Neutrophil (primary cell): ENCODE measurements around the gene KLHL17.

Source experiments
- H3K27ac ChIP-seq: fragments of 200-600 bp; sonication (generic); 2 replicates; pipeline ENCODE4 v1.5.1; 2016; ENCODE audit warnings: mild to moderate bottlenecking, moderate library complexity
- H3K27me3 ChIP-seq: fragments of 200-600 bp; sonication (generic); 2 replicates; pipeline ENCODE4 v1.6.0; 2016; ENCODE audit warnings: mild to moderate bottlenecking
- H3K36me3 ChIP-seq: fragments of 200-600 bp; sonication (generic); 2 replicates; pipeline ENCODE4 v1.5.1; 2017
- H3K4me1 ChIP-seq, 2 experiments: fragments of 200-600 bp in 1 of 2; sonication (generic) in 1 of 2; 1 replicate in 1 of 2; 2 replicates in 1 of 2; pipeline versions ENCODE4 v1.5.1 to v1.6.1; 2013 to 2016; ENCODE audit warnings: low read depth in 1 of 2, low read length in 1 of 2, mild to moderate bottlenecking in 1 of 2, moderate library complexity in 1 of 2; ENCODE audit not compliant: control insufficient read depth in 1 of 2, insufficient read depth in 1 of 2
- H3K4me3 ChIP-seq, 2 experiments: fragments of 200-600 bp in 1 of 2; sonication (generic) in 1 of 2; 1 replicate in 1 of 2; 2 replicates in 1 of 2; pipeline ENCODE4 v1.5.1; 2013 to 2016; ENCODE audit warnings: low read depth in 1 of 2, low read length in 1 of 2, mild to moderate bottlenecking in 1 of 2, moderate library complexity in 1 of 2
- H3K9me3 ChIP-seq: fragments of 200-600 bp; sonication (generic); 2 replicates; pipeline ENCODE4 v1.5.1; 2016
- CTCF ChIP-seq: fragments of 200-600 bp; sonication (generic); IDR thresholded peaks from 2 replicates; pipeline ENCODE4 v1.5.1; 2016; ENCODE audit warnings: antibody characterized with exemption

KLHL17 gene

GRCh38 chr1:933603-933940, 26.8 kb upstream of the KLHL17 start:
- Histone ChIP-seq H3K4me1 (no peaks in the 10 kb centered on the region), H3K27me3 (peaks cover 87% of the 10 kb centered on the region), H3K9me3 (no peaks in the 10 kb centered on the region), H3K4me3 (no peak overlapping the region), H3K36me3 (no peaks in the 10 kb centered on the region), H3K27ac (no peak overlapping the region)
- no peak for TF ChIP-seq CTCF

GRCh38 chr1:934991-935750, 25.2 kb upstream of the KLHL17 start:
- no peak overlapping the region for H3K4me3 ChIP-seq
- H3K4me1 ChIP-seq: peaks cover 0 to 3% of the 10 kb centered on the region in 2 experiments
- no peak for TF ChIP-seq CTCF
- peaks cover 87% of the 10 kb centered on the region for H3K27me3 ChIP-seq
- no peaks in the 10 kb centered on the region for H3K9me3 ChIP-seq
- H3K36me3 ChIP-seq: no peaks in the 10 kb centered on the region
- no peak overlapping the region for H3K27ac ChIP-seq

- Histone ChIP-seq H3K27me3 (peaks cover 92% of the 10 kb centered on the region), H3K4me1 (peaks cover 0 to 9% of the 10 kb centered on the region in 2 experiments), H3K4me3 (no peak overlapping the region), H3K9me3 (no peaks in the 10 kb centered on the region), H3K36me3 (no peaks in the 10 kb centered on the region), H3K27ac (no peak overlapping the region)
- TF ChIP-seq CTCF: no peak
Measured at GRCh38 chr1:935751-936231, 24.6 kb upstream of the KLHL17 start.

- Histone ChIP-seq H3K36me3 (no peaks in the 10 kb centered on the region), H3K27me3 (peaks cover 92% of the 10 kb centered on the region), H3K27ac (no peak overlapping the region), H3K4me1 (peaks cover 0 to 17% of the 10 kb centered on the region in 2 experiments), H3K4me3 (no peak overlapping the region), H3K9me3 (no peaks in the 10 kb centered on the region)
- TF ChIP-seq CTCF: no peak
Measured at GRCh38 chr1:936348-937264, 23.8 kb upstream of the KLHL17 start.

- no peaks in the 10 kb centered on the region for H3K36me3 ChIP-seq
- H3K9me3 ChIP-seq: no peaks in the 10 kb centered on the region
- no peak overlapping the region for H3K4me3 ChIP-seq
- H3K27ac ChIP-seq: no peak overlapping the region
- peaks cover 92% of the 10 kb centered on the region for H3K27me3 ChIP-seq
- H3K4me1 ChIP-seq: peaks cover 0 to 23% of the 10 kb centered on the region in 2 experiments
- no peak for TF ChIP-seq CTCF
Measured at GRCh38 chr1:937521-937920, 22.9 kb upstream of the KLHL17 start.
